Kidney tubule cell (primary cell): Measurements from ENCODE around the gene ABL1.

ENCODE experiments used
- DNase-seq: peaks from one replicate; pipeline ENCODE4 v3.0.0-alpha.2; 2018; ENCODE audit warnings: low spot score

The ABL1 gene

DNA sequence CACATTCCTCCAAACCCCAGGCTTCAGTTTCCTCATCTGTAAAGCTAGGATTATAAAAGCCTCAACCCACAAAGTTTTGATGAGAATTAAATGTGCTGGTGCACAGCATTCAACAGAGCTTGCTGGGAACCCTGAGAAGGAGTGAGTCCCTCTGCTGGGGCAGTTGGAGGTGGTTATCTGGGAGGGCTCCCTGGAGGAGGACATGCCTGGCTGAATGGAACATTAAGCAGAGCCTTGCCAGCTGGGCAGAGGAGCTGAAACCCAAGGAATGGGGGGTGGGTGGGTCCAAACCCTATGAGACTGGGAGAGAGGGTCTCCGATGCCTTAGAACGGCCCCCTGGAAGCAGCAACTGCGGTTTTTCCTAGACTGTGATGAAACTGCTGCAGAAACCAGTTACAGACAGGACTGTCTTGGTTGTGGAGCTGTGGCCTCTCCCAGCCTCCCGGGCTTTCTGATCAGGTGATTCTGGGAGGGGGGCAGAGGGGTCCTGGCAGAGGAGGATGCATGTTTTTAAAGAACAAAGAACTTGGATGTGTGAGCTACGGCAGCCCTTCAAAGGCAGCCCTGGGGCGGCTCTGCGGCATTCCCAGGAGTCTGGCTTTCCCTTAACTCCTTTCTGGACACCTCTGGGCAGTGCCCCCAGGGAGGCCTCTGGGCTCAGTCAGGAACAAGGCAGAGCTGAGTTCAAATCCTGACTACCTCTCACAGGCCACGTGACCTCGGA, 83.2 kb downstream of the ABL1 start:
- no peak for DNase-seq

DNA sequence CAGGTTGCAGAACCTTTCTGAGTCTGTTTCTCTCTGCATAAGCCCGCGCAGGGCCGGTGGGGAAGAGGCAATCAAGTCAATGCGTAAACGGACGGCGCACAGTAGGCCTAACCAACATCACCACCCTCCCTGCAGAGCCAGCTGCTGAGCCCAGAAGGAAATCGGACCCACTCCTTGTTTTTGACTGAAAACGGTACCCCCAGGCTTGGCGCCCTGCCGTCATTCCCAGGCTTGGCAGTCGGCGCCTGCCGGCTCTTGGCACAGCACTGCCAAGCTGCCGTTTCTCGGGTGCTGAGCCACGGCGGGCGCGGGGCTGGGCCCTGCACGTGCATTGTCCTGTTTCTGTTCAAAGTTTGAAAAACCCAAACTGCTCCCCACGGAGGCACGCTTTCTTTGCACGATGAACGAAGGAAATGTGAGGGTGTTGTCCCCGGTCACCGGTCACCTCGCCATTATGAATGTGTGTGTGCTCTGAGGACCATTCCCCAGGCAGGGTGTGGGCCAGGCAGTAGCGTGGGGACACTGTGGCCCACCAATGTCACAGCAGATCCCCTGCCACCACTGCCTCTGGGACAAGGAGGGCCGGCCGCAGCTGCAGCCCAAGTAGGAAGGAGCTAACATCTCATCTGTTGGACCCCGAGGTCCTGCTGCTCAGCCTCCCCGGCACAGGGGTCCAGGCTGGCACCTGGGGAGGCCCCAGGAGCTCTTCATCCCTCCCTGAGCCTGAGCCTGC, 83.9 kb downstream of the ABL1 start:
- no peak for DNase-seq

- DNase-seq, result no peak
These were observed 84.6 kb downstream of the ABL1 start for GRCh38 chr9:130919559-130920145.

DNA sequence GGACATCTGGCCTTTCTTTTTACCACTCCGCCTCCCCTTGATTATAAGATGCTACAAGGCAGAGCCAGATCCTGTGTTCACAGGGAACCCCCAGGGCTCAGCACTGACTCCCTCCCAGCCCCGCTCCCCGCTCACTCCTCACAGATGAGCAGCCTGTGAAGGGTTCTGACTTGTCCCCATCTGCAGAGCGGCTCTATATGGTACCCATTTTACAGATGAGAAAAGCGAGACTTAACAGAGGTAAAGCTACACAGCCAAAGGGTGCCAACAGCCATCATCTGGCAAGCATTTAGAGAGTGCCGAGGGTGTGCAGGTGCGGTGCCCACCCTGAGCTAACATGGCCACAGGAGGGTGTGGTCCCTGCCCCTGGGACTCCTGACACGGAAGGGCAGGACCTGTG, 85.2 kb downstream of the ABL1 start:
- no peak for DNase-seq

DNA sequence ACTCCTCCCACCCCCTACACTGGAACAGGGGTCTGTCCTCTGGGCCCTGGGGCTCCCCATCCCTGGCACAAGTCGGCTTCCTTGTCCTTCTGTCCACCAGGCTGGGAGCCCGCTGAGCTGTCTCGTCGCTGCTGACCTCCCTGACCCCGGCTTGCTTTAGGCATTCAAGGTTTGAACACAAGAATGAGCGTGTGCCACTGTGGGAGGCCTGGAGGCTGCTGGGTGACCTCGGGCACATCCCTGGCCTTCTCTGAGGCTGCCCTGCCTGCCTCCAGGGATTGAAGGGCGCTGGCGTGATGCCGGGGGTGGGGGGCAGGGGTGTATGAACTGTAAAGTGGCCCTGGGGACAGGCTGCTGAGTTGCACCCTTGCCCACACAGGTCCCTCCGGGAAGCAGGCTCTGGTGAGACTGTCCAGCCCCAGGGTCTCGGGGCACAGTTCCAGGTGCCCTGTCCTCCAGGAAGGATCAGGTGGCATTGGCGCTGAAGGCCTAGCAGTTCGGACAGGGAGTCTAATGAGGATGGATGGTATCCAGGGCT, 85.8 kb downstream of the ABL1 start:
- no peak for DNase-seq

DNA sequence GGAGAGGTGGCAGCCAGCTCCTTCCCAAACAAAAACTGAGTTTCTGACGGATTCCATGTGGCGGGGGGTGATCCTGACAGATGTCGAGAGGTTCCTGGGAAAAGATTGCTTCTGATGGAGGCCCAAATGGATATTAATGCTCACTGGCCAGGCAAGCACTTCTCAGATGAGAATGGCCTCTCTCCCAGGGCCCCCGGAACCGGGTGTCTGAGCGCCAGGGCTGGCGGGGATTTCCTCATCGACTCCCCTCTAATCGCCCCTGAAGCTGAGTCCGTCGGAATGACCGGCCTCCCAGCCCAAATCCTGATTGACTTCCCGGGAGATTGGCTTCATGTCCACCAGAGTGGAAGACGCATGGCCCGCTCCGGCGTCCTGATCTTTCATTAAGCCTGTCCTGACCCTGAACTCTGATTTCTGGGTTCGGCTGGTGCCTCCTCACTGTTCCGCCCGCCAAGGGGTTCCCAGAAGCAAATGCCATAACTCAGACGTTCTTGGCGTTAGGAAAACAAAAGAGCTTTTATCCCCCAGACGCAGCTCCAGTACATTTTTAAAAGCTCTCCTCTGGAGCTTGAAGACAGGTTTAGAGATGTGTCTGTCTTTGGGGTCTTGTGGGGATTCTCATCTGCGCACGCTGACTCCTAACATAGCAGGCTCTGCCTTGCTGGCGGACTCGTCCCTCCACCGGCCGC, 86.4 kb downstream of the ABL1 start:
- DNase-seq, result no peak

- no peak for DNase-seq
These were observed 87.2 kb downstream of the ABL1 start for GRCh38 chr9:130921989-130922892.

GRCh38 chr9:130922893-130923610, 88.0 kb downstream of the ABL1 start:
- no peak for DNase-seq

GRCh38 chr9:130923611-130924447, 88.8 kb downstream of the ABL1 start:
- no peak for DNase-seq

- no peak for DNase-seq
These were observed 89.4 kb downstream of the ABL1 start for GRCh38 chr9:130924448-130924788.

GRCh38 chr9:130925050-130925678, 90.1 kb downstream of the ABL1 start:
- DNase-seq, result no peak

GRCh38 chr9:130927338-130927737, 92.3 kb downstream of the ABL1 start:
- peak; percentile 82 for DNase-seq

- DNase-seq, result peak; percentile 97
These were observed 93.2 kb downstream of the ABL1 start for GRCh38 chr9:130927995-130928900.

- no peak for DNase-seq
These were observed 94.6 kb downstream of the ABL1 start for GRCh38 chr9:130929571-130930038.

- no peak for DNase-seq
These were observed 95.2 kb downstream of the ABL1 start for GRCh38 chr9:130930132-130930803.

- DNase-seq, result no peak
These were observed 95.8 kb downstream of the ABL1 start for GRCh38 chr9:130930804-130931349.
